ENCODE data around the gene MCC.

DNA sequence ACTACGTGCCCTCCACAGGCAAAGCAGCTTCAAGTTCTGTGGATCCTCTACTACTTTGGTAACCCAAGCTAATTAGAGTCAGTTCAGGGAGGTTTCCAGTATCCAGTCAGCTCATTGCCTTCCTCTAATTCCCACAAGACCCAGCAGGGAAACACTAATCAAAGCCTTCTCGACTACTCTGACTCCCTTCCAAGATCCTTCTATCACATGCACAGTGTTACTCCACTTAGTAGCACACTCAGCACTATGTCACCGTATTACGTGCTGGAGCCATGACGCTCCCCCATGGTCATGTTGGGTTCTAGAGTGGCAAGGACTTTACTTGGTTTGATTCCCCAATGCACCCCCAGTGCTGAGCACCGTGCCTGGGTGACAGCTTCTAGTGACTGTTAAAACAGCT lies 458.6 kb downstream of the MCC start:
- TF ChIP-seq, protein P1, sequence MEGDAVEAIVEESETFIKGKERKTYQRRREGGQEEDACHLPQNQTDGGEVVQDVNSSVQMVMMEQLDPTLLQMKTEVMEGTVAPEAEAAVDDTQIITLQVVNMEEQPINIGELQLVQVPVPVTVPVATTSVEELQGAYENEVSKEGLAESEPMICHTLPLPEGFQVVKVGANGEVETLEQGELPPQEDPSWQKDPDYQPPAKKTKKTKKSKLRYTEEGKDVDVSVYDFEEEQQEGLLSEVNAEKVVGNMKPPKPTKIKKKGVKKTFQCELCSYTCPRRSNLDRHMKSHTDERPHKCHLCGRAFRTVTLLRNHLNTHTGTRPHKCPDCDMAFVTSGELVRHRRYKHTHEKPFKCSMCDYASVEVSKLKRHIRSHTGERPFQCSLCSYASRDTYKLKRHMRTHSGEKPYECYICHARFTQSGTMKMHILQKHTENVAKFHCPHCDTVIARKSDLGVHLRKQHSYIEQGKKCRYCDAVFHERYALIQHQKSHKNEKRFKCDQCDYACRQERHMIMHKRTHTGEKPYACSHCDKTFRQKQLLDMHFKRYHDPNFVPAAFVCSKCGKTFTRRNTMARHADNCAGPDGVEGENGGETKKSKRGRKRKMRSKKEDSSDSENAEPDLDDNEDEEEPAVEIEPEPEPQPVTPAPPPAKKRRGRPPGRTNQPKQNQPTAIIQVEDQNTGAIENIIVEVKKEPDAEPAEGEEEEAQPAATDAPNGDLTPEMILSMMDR (conservative IDR thresholded peaks at IDR 0.05; ENCODE audit: low read depth, low read length): no peak
- no peak for TF ChIP-seq EZH2 (IDR thresholded peaks at IDR 0.05; ENCODE audit: borderline replicate concordance, low read depth, low read length, poor library complexity, severe bottlenecking)

Data from A673 (cell line).